Measurements from ENCODE around the gene ZBTB20.

Gene ZBTB20

GRCh38 chr3:114762144-114762543, 384.9 kb downstream of the ZBTB20 start:
- Histone ChIP-seq H3K9ac (ENCODE audit: low read depth in 1 of 2, low read length in 2 of 2) (no peak overlapping the region), H3K4me1 (ENCODE audit: control insufficient read depth in 2 of 2, insufficient read depth in 2 of 2, low read length in 2 of 2) (peaks cover 0 to 8% of the 10 kb centered on the region in 2 donors), H3K27me3 (ENCODE audit: control insufficient read depth in 2 of 2, insufficient read depth in 2 of 2, low read length in 2 of 2) (no peaks in the 10 kb centered on the region), H3K9me3 (ENCODE audit: control insufficient read depth in 2 of 2, low read length in 2 of 2) (no peaks in the 10 kb centered on the region), H3K4me3 (ENCODE audit: low read length in 2 of 2) (no peak overlapping the region), H3K36me3 (ENCODE audit: control insufficient read depth in 2 of 2, insufficient read depth in 2 of 2, low read length in 2 of 2) (no peaks in the 10 kb centered on the region), H3K27ac (ENCODE audit: low read depth in 2 of 2, low read length in 2 of 2) (no peak overlapping the region)

GRCh38 chr3:114760679-114761078, 386.4 kb downstream of the ZBTB20 start:
- Histone ChIP-seq H3K36me3 (ENCODE audit: control insufficient read depth in 2 of 2, insufficient read depth in 2 of 2, low read length in 2 of 2) (no peaks in the 10 kb centered on the region), H3K9ac (ENCODE audit: low read depth in 1 of 2, low read length in 2 of 2) (no peak overlapping the region), H3K27ac (ENCODE audit: low read depth in 2 of 2, low read length in 2 of 2) (no peak overlapping the region), H3K9me3 (ENCODE audit: control insufficient read depth in 2 of 2, low read length in 2 of 2) (no peaks in the 10 kb centered on the region), H3K27me3 (ENCODE audit: control insufficient read depth in 2 of 2, insufficient read depth in 2 of 2, low read length in 2 of 2) (no peaks in the 10 kb centered on the region), H3K4me1 (ENCODE audit: control insufficient read depth in 2 of 2, insufficient read depth in 2 of 2, low read length in 2 of 2) (peaks cover 0 to 5% of the 10 kb centered on the region in 2 donors), H3K4me3 (ENCODE audit: low read length in 2 of 2) (no peak overlapping the region)

GRCh38 chr3:114758831-114759699, 388.0 kb downstream of the ZBTB20 start:
- Histone ChIP-seq H3K9ac (ENCODE audit: low read depth in 1 of 2, low read length in 2 of 2) (peak overlapping the region in 1 of 2 donors; percentile 39), H3K36me3 (ENCODE audit: control insufficient read depth in 2 of 2, insufficient read depth in 2 of 2, low read length in 2 of 2) (no peaks in the 10 kb centered on the region), H3K9me3 (ENCODE audit: control insufficient read depth in 2 of 2, low read length in 2 of 2) (no peaks in the 10 kb centered on the region), H3K4me1 (ENCODE audit: control insufficient read depth in 2 of 2, insufficient read depth in 2 of 2, low read length in 2 of 2) (peaks cover 0 to 3% of the 10 kb centered on the region in 2 donors), H3K27ac (ENCODE audit: low read depth in 2 of 2, low read length in 2 of 2) (no peak overlapping the region), H3K27me3 (ENCODE audit: control insufficient read depth in 2 of 2, insufficient read depth in 2 of 2, low read length in 2 of 2) (no peaks in the 10 kb centered on the region), H3K4me3 (ENCODE audit: low read length in 2 of 2) (peak overlapping the region; percentile 43 to 48)

GRCh38 chr3:114756506-114757279, 390.4 kb downstream of the ZBTB20 start:
- Histone ChIP-seq H3K27ac (ENCODE audit: low read depth in 2 of 2, low read length in 2 of 2) (no peak overlapping the region), H3K27me3 (ENCODE audit: control insufficient read depth in 2 of 2, insufficient read depth in 2 of 2, low read length in 2 of 2) (no peaks in the 10 kb centered on the region), H3K36me3 (ENCODE audit: control insufficient read depth in 2 of 2, insufficient read depth in 2 of 2, low read length in 2 of 2) (no peaks in the 10 kb centered on the region), H3K9me3 (ENCODE audit: control insufficient read depth in 2 of 2, low read length in 2 of 2) (no peaks in the 10 kb centered on the region), H3K4me1 (ENCODE audit: control insufficient read depth in 2 of 2, insufficient read depth in 2 of 2, low read length in 2 of 2) (peaks cover 0 to 3% of the 10 kb centered on the region in 2 donors), H3K4me3 (ENCODE audit: low read length in 2 of 2) (no peak overlapping the region), H3K9ac (ENCODE audit: low read depth in 1 of 2, low read length in 2 of 2) (no peak overlapping the region)

- Histone ChIP-seq H3K27me3 (ENCODE audit: control insufficient read depth in 2 of 2, insufficient read depth in 2 of 2, low read length in 2 of 2) (no peaks in the 10 kb centered on the region), H3K9me3 (ENCODE audit: control insufficient read depth in 2 of 2, low read length in 2 of 2) (no peaks in the 10 kb centered on the region), H3K27ac (ENCODE audit: low read depth in 2 of 2, low read length in 2 of 2) (peak overlapping the region; percentile 26 to 71), H3K4me3 (ENCODE audit: low read length in 2 of 2) (peak overlapping the region; percentile 41 to 60), H3K9ac (ENCODE audit: low read depth in 1 of 2, low read length in 2 of 2) (peak overlapping the region in 1 of 2 donors; percentile 42), H3K36me3 (ENCODE audit: control insufficient read depth in 2 of 2, insufficient read depth in 2 of 2, low read length in 2 of 2) (no peaks in the 10 kb centered on the region), H3K4me1 (ENCODE audit: control insufficient read depth in 2 of 2, insufficient read depth in 2 of 2, low read length in 2 of 2) (peaks cover 0 to 11% of the 10 kb centered on the region in 2 donors)
Observed at GRCh38 chr3:114746502-114746901, 400.6 kb downstream of the ZBTB20 start.

- Histone ChIP-seq H3K27me3 (ENCODE audit: control insufficient read depth in 2 of 2, insufficient read depth in 2 of 2, low read length in 2 of 2) (no peaks in the 10 kb centered on the region), H3K9me3 (ENCODE audit: control insufficient read depth in 2 of 2, low read length in 2 of 2) (no peaks in the 10 kb centered on the region), H3K36me3 (ENCODE audit: control insufficient read depth in 2 of 2, insufficient read depth in 2 of 2, low read length in 2 of 2) (no peaks in the 10 kb centered on the region), H3K4me1 (ENCODE audit: control insufficient read depth in 2 of 2, insufficient read depth in 2 of 2, low read length in 2 of 2) (peaks cover 0 to 11% of the 10 kb centered on the region in 2 donors), H3K9ac (ENCODE audit: low read depth in 1 of 2, low read length in 2 of 2) (no peak overlapping the region), H3K4me3 (ENCODE audit: low read length in 2 of 2) (peak overlapping the region in 1 of 2 donors; percentile 23), H3K27ac (ENCODE audit: low read depth in 2 of 2, low read length in 2 of 2) (peak overlapping the region; percentile 9 to 71)
Observed at GRCh38 chr3:114745322-114746240, 401.5 kb downstream of the ZBTB20 start.

- H3K36me3 ChIP-seq (ENCODE audit: control insufficient read depth in 2 of 2, insufficient read depth in 2 of 2, low read length in 2 of 2): no peaks in the 10 kb centered on the region
- no peak overlapping the region for H3K4me3 ChIP-seq (ENCODE audit: low read length in 2 of 2)
- no peaks in the 10 kb centered on the region for H3K27me3 ChIP-seq (ENCODE audit: control insufficient read depth in 2 of 2, insufficient read depth in 2 of 2, low read length in 2 of 2)
- H3K9ac ChIP-seq (ENCODE audit: low read depth in 1 of 2, low read length in 2 of 2): no peak overlapping the region
- no peaks in the 10 kb centered on the region for H3K9me3 ChIP-seq (ENCODE audit: control insufficient read depth in 2 of 2, low read length in 2 of 2)
- H3K27ac ChIP-seq (ENCODE audit: low read depth in 2 of 2, low read length in 2 of 2): no peak overlapping the region
- peaks cover 0 to 15% of the 10 kb centered on the region in 2 donors for H3K4me1 ChIP-seq (ENCODE audit: control insufficient read depth in 2 of 2, insufficient read depth in 2 of 2, low read length in 2 of 2)
Observed at GRCh38 chr3:114743746-114744485, 403.2 kb downstream of the ZBTB20 start.

- H3K9me3 ChIP-seq (ENCODE audit: control insufficient read depth in 2 of 2, low read length in 2 of 2): no peaks in the 10 kb centered on the region
- no peak overlapping the region for H3K4me3 ChIP-seq (ENCODE audit: low read length in 2 of 2)
- H3K9ac ChIP-seq (ENCODE audit: low read depth in 1 of 2, low read length in 2 of 2): no peak overlapping the region
- H3K27ac ChIP-seq (ENCODE audit: low read depth in 2 of 2, low read length in 2 of 2): no peak overlapping the region
- H3K27me3 ChIP-seq (ENCODE audit: control insufficient read depth in 2 of 2, insufficient read depth in 2 of 2, low read length in 2 of 2): no peaks in the 10 kb centered on the region
- H3K36me3 ChIP-seq (ENCODE audit: control insufficient read depth in 2 of 2, insufficient read depth in 2 of 2, low read length in 2 of 2): no peaks in the 10 kb centered on the region
- H3K4me1 ChIP-seq (ENCODE audit: control insufficient read depth in 2 of 2, insufficient read depth in 2 of 2, low read length in 2 of 2): peaks cover 0 to 12% of the 10 kb centered on the region in 2 donors
Observed at GRCh38 chr3:114741066-114741465, 406.0 kb downstream of the ZBTB20 start.

- peaks cover 0 to 4% of the 10 kb centered on the region in 2 donors for H3K4me1 ChIP-seq (ENCODE audit: control insufficient read depth in 2 of 2, insufficient read depth in 2 of 2, low read length in 2 of 2)
- H3K36me3 ChIP-seq (ENCODE audit: control insufficient read depth in 2 of 2, insufficient read depth in 2 of 2, low read length in 2 of 2): no peaks in the 10 kb centered on the region
- H3K9me3 ChIP-seq (ENCODE audit: control insufficient read depth in 2 of 2, low read length in 2 of 2): no peaks in the 10 kb centered on the region
- H3K4me3 ChIP-seq (ENCODE audit: low read length in 2 of 2): no peak overlapping the region
- H3K27me3 ChIP-seq (ENCODE audit: control insufficient read depth in 2 of 2, insufficient read depth in 2 of 2, low read length in 2 of 2): no peaks in the 10 kb centered on the region
- no peak overlapping the region for H3K27ac ChIP-seq (ENCODE audit: low read depth in 2 of 2, low read length in 2 of 2)
- no peak overlapping the region for H3K9ac ChIP-seq (ENCODE audit: low read depth in 1 of 2, low read length in 2 of 2)
Observed at GRCh38 chr3:114739627-114740026, 407.5 kb downstream of the ZBTB20 start.

Measured in mucosa of rectum (tissue), 2 donors.